WTC11 (cell line): Measurements from ENCODE around the gene FAF1. TPM values are rescaled to one million over a fixed set of nuclear protein-coding genes. Genes with fewer than 3 reads are reported as not detected.

Experiments
- ATAC-seq: fragments of 200-7000 bp; cut with Tn5 transposase; 2 replicates; pipeline ENCODE4 v1.10.0; 2021; ENCODE audit warnings: mild to moderate bottlenecking, moderate library complexity
- CTCF ChIA-PET: fragments of 300-600 bp; sonication (Branson Sonifier 250); formaldehyde crosslinking; loops from one replicate; lab custom pipeline; 2021; ENCODE audit warnings: antibody characterized with exemption; lab: Charles Lee
- POLR2A ChIA-PET: fragments of 350-600 bp; sonication (Branson Sonifier 250); formaldehyde crosslinking; loops from one replicate; lab custom pipeline; 2021; ENCODE audit warnings: antibody characterized with exemption; lab: Charles Lee
- DNase-seq: peaks from one replicate; pipeline ENCODE4 v3.0.0; 2021; ENCODE audit warnings: low spot score
- H3K27ac Mint-ChIP-seq: 2 replicates; pipeline ENCODE4 v1.8.0; 2021; ENCODE audit warnings: mixed read lengths
- H3K27me3 Mint-ChIP-seq: 2 replicates; pipeline ENCODE4 v1.8.0; 2021; ENCODE audit warnings: low read depth, mild to moderate bottlenecking, moderate library complexity, mixed read lengths
- H3K36me3 Mint-ChIP-seq: 2 replicates; pipeline ENCODE4 v1.8.0; 2021; ENCODE audit warnings: mixed read lengths
- H3K4me1 Mint-ChIP-seq: 2 replicates; pipeline ENCODE4 v1.8.0; 2022; ENCODE audit warnings: mixed read lengths
- H3K4me3 Mint-ChIP-seq: 2 replicates; pipeline ENCODE4 v1.8.0; 2021; ENCODE audit warnings: mild to moderate bottlenecking, moderate library complexity, mixed read lengths
- H3K9me3 Mint-ChIP-seq: 2 replicates; pipeline ENCODE4 v1.8.0; 2021; ENCODE audit warnings: mixed read lengths
- AR ChIP-seq: fragments of 250-450 bp; sonication (Bioruptor Pico); IDR thresholded peaks from 2 replicates; pipeline ENCODE4 v1.9.0; 2021; ENCODE audit warnings: mild to moderate bottlenecking
- ATF2 ChIP-seq: sonication (generic); formaldehyde crosslinking; IDR thresholded peaks from 2 replicates; pipeline ENCODE4 v1.8.1; 2022; ENCODE audit warnings: low read depth, missing genetic modification reagents, borderline replicate concordance
- CBFB ChIP-seq: sonication (generic); formaldehyde crosslinking; IDR thresholded peaks from 2 replicates; pipeline ENCODE4 v1.8.1; 2022; ENCODE audit warnings: mild to moderate bottlenecking, low read depth, missing genetic modification reagents
- CREM ChIP-seq: sonication (generic); formaldehyde crosslinking; IDR thresholded peaks from 2 replicates; pipeline ENCODE4 v1.8.1; 2022; ENCODE audit warnings: mild to moderate bottlenecking, missing genetic modification reagents, moderate library complexity
- EMX1 ChIP-seq: fragments of 250-450 bp; sonication (Bioruptor Pico); IDR thresholded peaks from 2 replicates; pipeline ENCODE4 v1.8.0; 2021; ENCODE audit warnings: mild to moderate bottlenecking
- HMGXB4 ChIP-seq: sonication (generic); formaldehyde crosslinking; IDR thresholded peaks from 2 replicates; pipeline ENCODE4 v1.8.1; 2023; ENCODE audit warnings: mild to moderate bottlenecking, moderate library complexity, missing genetic modification reagents
- IRF1 ChIP-seq: sonication (generic); formaldehyde crosslinking; IDR thresholded peaks from 2 replicates; pipeline ENCODE4 v1.8.0; 2023; ENCODE audit warnings: missing genetic modification reagents
- JAZF1 ChIP-seq: fragments of 250-450 bp; sonication (Bioruptor Pico); IDR thresholded peaks from 2 replicates; pipeline ENCODE4 v1.9.0; 2021; ENCODE audit warnings: moderate library complexity, mild to moderate bottlenecking, inconsistent platforms
- MXD4 ChIP-seq: fragments of 250-450 bp; sonication (Bioruptor Pico); IDR thresholded peaks from 2 replicates; pipeline ENCODE4 v1.8.0; 2021; ENCODE audit warnings: mild to moderate bottlenecking, moderate library complexity, borderline replicate concordance
- MYBL2 ChIP-seq: sonication (generic); formaldehyde crosslinking; IDR thresholded peaks from 2 replicates; pipeline ENCODE4 v1.8.1; 2023; ENCODE audit warnings: mild to moderate bottlenecking, moderate library complexity, missing genetic modification reagents
- NFE2L1 ChIP-seq: sonication (generic); formaldehyde crosslinking; IDR thresholded peaks from 2 replicates; pipeline ENCODE4 v1.8.1; 2023; ENCODE audit warnings: missing genetic modification reagents
- PRRX2 ChIP-seq: fragments of 250-450 bp; sonication (Bioruptor Pico); IDR thresholded peaks from 2 replicates; pipeline ENCODE4 v1.8.0; 2021; ENCODE audit warnings: mild to moderate bottlenecking
- RORB ChIP-seq: fragments of 250-450 bp; sonication (Bioruptor Pico); IDR thresholded peaks from 2 replicates; pipeline ENCODE4 v1.9.0; 2021; ENCODE audit warnings: mild to moderate bottlenecking
- SOX15 ChIP-seq: fragments of 250-450 bp; sonication (Bioruptor Pico); IDR thresholded peaks from 2 replicates; pipeline ENCODE4 v1.9.0; 2021; ENCODE audit warnings: mild to moderate bottlenecking
- SP1 ChIP-seq: sonication (generic); formaldehyde crosslinking; conservative IDR thresholded peaks from 2 replicates; pipeline ENCODE4 v1.8.1; 2022; ENCODE audit warnings: missing genetic modification reagents
- TP53 ChIP-seq: sonication (generic); formaldehyde crosslinking; IDR thresholded peaks from 2 replicates; pipeline ENCODE4 v1.8.1; 2023; ENCODE audit warnings: mild to moderate bottlenecking, missing genetic modification reagents
- ZNF263 ChIP-seq: sonication (generic); formaldehyde crosslinking; IDR thresholded peaks from 2 replicates; pipeline ENCODE4 v1.8.1; 2022; ENCODE audit warnings: low read depth, mild to moderate bottlenecking, moderate library complexity, missing genetic modification reagents
- ZNF317 ChIP-seq: sonication (generic); formaldehyde crosslinking; IDR thresholded peaks from 2 replicates; pipeline ENCODE4 v1.8.1; 2023; ENCODE audit warnings: low read depth, mild to moderate bottlenecking, moderate library complexity, missing genetic modification reagents, borderline replicate concordance
- ZNF423 ChIP-seq: fragments of 250-450 bp; sonication (Bioruptor Pico); IDR thresholded peaks from 2 replicates; pipeline ENCODE4 v2.1.2; 2022; ENCODE audit warnings: mild to moderate bottlenecking, moderate library complexity
- ZNF671 ChIP-seq: fragments of 250-450 bp; sonication (Bioruptor Pico); IDR thresholded peaks from 2 replicates; pipeline ENCODE4 v1.8.0; 2021; ENCODE audit warnings: mild to moderate bottlenecking
- total RNA-seq: library from RNA; stranded (reverse); gene quantifications from 3 replicates; pipeline ENCODE4 v1.2.3, GENCODE V29; 2021

Gene FAF1
- total RNA-seq, 1 experiment from 2014 or later = 53.5 TPM

- TF ChIP-seq ATF2 (CRISPR knock-in tag) (no peak), PRRX2 (CRISPR knock-in tag) (no peak), CREM (CRISPR knock-in tag) (no peak)
These were observed 124.0 kb downstream of the FAF1 start (continued) for GRCh38 chr1:50836117-50836516.

GRCh38 chr1:50833216-50833615, 126.9 kb downstream of the FAF1 start:
- no peaks in the 10 kb centered on the region for H3K27me3 Mint-ChIP-seq
- no peak overlapping the region for H3K27ac Mint-ChIP-seq
- H3K36me3 Mint-ChIP-seq = peaks cover 25% of the 10 kb centered on the region
- ChIA-PET CTCF (no interaction called here), POLR2A (no interaction called here)
- no peaks in the 10 kb centered on the region for H3K4me1 Mint-ChIP-seq
- no peak for DNase-seq
- H3K4me3 Mint-ChIP-seq = no peak overlapping the region
- ATAC-seq = no peak
- H3K9me3 Mint-ChIP-seq = peaks cover 39% of the 10 kb centered on the region
- TF ChIP-seq RORB (no peak), AR (CRISPR knock-in tag) (no peak), ZNF317 (CRISPR knock-in tag) (no peak), CBFB (CRISPR knock-in tag) (no peak), MYBL2 (CRISPR knock-in tag) (no peak)

- ATAC-seq (no peak), DNase-seq (no peak)
- Mint-ChIP-seq H3K27ac (no peak overlapping the region), H3K36me3 (peaks cover 26% of the 10 kb centered on the region), H3K4me3 (no peak overlapping the region), H3K4me1 (no peaks in the 10 kb centered on the region), H3K27me3 (no peaks in the 10 kb centered on the region), H3K9me3 (peaks cover 44% of the 10 kb centered on the region)
- ChIA-PET CTCF (no interaction called here), POLR2A (no interaction called here)
- TF ChIP-seq TP53 (CRISPR knock-in tag) (no peak), ZNF263 (CRISPR knock-in tag) (no peak), JAZF1 (CRISPR knock-in tag) (no peak), IRF1 (CRISPR knock-in tag) (no peak), NFE2L1 (CRISPR knock-in tag) (no peak), SOX15 (CRISPR knock-in tag) (no peak), MXD4 (no peak), SP1 (no peak), ZNF423 (CRISPR knock-in tag) (no peak), ATF2 (CRISPR knock-in tag) (no peak), CBFB (CRISPR knock-in tag) (no peak), ZNF671 (CRISPR knock-in tag) (no peak), RORB (no peak), EMX1 (CRISPR knock-in tag) (no peak), HMGXB4 (CRISPR knock-in tag) (no peak)
- TF ChIP-seq, all 79 proteins: peak for 0
These were observed 127.9 kb downstream of the FAF1 start for GRCh38 chr1:50832167-50832566.
